ENCODE data around the gene BGLAP.
"Not testable (repeated sequence)": the region's sequence is repeated elsewhere in the genome, so short reads cannot be mapped to it uniquely, and the experiment has no call there.

The BGLAP gene

DNA sequence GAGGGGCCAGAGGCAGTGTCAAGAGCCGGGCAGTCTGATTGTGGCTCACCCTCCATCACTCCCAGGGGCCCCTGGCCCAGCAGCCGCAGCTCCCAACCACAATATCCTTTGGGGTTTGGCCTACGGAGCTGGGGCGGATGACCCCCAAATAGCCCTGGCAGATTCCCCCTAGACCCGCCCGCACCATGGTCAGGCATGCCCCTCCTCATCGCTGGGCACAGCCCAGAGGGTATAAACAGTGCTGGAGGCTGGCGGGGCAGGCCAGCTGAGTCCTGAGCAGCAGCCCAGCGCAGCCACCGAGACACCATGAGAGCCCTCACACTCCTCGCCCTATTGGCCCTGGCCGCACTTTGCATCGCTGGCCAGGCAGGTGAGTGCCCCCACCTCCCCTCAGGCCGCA, at the start of gene BGLAP:
Gene BGLAP (plus strand): TSS at position 259 of the 400 bp plus-strand sequence. CDS start 48 bp downstream, at position 307.
- DNase-seq: no peak

DNA sequence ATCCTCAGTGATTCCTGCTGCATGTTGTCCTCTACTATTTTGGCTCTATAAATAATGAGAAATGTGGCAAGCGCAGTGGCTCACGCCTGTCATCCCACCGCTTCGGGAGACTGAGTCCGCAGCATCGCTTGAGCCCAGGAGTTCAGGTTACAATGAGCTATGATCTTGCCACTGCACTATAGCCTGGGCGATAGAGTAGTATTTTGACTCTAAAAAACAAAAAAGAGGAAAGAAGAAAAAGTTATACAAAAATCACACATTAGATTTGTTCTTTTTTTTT, 48.8 kb upstream of the BGLAP start:
- DNase-seq: no peak

DNA sequence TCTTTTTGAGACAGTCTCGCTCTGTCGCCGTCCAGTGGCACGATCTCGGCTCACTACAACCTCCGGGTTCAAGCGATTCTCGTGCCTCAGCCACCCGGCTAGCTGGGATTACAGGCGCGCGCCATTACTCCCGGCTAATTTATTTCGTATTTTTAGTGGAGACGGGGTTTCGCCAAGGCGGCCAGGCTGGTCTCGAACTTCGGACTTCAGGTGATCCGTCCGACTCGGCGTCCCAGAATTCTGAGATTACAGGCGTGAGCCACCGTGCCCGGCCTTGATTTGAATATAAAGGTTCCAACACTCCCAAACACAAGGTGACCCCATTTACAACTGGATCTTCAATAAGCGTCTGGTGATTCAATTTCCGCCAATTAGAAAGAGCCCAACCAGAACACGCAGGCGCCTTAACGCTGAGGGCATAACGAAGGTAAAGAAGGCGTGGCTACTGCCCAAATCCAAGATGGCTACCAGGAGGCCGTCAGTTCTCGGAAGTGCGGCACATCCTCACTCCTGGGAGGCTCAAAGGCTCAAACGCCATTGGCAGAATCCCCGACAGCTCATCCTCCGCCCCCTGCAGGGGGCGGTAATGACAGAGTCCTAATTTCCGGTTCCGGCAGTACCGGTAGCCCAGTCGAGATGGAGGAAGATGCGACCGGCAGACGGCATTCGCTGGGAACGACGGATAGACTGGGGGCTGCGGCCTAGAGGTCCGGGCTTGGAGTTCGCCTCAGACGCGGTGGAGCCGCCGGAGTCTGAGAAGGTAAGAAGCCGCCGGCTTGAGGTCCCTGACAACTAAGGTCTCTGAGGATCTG, 48.3 kb upstream of the BGLAP start, which contains the start of gene SLC25A44:
Gene SLC25A44 (plus strand): TSS at position 617 of the 812 bp plus-strand sequence. CDS start 5,744 bp downstream, outside the sequence.
- peak; percentile 94 to 96 for DNase-seq

DNA sequence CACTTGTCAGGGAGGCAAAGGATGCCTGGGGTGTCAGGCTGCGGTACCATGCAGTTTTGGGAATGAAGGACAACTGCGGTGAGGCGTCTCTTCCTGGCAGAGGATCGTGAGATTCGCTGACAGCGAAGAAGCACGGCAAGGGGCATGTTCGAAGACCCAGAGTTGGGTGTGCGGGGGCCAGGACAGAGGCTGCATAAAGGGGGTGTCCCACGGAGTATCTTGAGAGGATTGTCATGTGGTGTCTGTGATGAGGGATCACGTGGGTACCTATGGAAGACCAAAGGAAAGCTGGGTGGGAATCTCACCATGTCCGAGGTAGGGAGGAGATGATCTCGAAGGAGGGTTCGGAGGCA, 47.7 kb upstream of the BGLAP start:
- DNase-seq: no peak

DNA sequence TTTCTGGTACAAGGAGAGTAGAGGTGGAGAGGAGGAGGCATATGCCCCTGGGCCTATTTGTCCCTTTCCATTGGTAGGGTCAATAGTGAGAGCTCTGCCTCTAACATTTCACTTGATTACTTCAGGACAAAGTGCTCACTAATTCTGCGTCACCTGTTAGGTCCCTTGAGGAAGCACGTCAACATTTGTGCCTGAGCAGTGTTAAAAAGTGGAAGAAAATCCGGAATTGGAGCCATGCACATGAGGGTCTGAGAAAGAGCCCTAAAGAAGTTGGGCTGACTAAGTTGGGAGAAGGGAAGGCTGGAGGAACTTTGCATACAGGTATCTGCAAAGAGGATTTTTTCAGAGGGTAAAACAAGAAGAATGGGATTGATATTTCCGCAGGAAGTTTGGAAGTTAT, 46.1 kb upstream of the BGLAP start:
- no peak for DNase-seq

DNA sequence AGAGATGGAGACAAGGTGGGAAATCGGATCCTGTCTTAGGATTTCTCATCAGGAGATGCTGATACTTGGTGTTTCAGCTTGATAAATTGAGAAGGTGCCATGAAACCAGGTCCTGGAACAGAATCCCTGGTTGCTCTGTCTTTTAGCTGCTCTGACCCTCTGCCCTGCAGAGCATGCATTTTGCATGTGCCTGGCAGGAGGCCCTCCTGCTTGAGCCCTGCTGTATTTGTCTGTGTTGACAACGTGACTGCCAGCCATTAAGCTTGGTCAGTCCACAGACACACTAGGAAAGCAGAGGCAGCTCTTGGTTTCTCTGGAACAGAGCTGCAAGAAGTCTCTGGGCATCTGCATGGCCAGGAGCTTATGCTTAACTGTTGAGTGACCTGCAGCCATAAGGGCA, 45.5 kb upstream of the BGLAP start:
- no peak for DNase-seq

DNA sequence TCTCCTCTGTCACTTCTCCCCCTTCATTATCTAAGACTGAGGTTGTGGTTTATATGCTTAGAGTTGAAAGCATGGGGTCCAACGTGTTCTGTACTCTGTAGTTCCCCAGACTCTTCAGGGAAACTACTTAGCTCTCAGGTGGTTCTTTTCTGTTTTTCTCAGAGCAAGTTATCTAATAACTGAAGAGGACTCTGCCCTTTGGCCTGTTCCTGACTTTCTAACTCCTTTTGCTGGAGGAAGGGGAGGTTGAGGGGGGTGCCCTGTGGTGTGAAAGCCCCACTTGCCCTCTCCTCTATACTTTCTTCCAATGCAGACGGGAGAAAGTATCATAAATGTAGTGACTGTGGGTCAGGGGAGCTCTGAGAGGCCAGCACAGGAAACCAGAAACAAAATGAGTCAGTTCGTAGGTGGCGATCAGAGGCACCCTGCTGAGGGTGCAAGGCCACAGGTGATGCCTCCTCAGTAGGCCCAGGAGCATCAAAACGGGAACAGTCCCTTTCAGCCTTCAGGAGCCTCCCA, 43.1 kb upstream of the BGLAP start:
- DNase-seq: no peak

DNA sequence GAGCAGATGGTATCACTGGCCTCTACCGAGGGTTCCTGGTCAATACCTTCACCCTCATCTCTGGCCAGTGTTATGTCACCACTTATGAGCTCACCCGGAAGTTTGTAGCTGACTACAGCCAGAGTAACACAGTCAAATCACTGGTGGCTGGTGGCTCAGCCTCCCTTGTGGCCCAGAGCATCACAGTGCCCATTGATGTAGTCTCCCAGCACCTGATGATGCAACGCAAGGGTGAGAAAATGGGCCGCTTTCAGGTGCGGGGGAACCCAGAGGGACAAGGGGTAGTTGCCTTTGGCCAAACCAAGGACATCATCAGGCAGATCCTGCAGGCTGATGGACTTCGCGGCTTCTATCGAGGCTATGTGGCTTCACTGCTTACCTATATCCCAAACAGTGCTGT, 41.9 kb upstream of the BGLAP start:
- DNase-seq: no peak

DNA sequence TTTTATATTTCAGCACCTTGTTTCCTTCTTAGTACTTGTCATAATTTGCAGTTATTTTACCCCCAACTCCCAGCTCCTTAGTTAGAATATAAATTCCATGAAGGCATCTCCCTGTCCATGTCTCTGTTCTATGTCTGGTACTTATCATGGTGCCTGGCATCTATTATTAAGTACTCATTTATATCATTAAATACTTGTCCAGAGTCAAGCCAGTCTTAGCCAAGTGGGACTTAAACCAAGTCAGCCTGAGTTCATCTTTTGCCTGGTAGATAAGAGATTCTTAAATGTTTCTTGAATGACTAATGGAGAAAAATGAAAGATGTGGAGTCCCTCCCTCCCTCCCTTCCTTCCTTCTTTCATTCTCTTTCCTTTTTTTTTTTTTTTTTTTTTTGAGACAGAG, 38.7 kb upstream of the BGLAP start:
- no peak for DNase-seq

DNA sequence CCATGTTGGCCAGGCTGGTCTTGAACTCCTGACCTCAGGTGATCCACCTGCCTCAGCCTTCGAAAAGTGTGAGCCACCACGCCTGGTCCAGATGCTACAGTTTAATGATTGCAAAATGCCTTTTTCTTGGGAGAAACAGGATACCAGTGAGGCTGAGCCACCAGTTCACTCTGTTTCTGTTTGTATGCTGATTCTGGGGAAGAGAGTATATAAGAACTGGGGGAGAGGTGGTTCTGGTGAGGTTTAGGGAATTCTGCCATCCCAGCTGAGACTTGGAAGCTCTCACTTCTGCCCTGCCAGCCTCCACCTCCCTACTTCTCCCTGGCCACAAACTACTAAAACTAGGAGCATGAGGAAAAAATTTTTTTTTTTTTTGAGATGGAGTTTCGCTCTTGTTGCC, 37.3 kb upstream of the BGLAP start:
- DNase-seq: no peak

DNA sequence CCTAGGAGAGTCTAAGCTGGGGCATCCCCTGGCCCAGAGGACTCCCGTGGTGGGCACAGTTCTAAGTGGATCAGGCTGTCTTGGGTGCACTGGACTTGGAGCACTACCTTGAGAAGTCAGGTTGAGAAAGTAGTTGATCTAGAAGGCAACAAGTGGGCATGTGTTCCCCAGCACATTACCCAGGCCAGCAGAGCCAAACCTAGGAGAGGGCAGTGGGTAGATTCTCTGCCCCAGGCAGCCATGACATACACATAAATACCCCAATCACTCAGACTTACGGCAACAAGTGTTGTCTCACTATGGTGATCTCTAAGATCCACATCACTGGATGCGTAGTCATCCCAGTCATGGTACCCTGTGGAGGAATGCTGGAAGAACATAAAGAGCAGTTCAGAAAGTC, 30.7 kb upstream of the BGLAP start:
- DNase-seq: no peak

DNA sequence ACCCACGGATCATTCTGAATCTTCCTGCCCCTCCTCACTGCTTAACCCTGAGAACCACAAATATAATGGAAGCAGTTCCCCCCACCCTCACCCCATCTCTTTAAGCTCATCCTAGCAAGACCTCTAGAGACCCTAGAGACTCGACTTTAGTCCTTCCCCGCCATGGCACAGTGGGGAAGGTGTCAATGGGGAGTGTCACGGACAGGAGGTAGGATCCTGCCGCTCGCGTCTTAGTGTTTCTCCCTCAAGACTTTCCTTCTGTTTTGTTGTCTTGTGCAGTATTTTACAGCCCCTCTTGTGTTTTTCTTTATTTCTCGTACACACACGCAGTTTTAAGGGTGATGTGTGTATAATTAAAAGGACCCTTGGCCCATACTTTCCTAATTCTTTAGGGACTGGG, 29.9 kb upstream of the BGLAP start:
- no peak for DNase-seq

DNA sequence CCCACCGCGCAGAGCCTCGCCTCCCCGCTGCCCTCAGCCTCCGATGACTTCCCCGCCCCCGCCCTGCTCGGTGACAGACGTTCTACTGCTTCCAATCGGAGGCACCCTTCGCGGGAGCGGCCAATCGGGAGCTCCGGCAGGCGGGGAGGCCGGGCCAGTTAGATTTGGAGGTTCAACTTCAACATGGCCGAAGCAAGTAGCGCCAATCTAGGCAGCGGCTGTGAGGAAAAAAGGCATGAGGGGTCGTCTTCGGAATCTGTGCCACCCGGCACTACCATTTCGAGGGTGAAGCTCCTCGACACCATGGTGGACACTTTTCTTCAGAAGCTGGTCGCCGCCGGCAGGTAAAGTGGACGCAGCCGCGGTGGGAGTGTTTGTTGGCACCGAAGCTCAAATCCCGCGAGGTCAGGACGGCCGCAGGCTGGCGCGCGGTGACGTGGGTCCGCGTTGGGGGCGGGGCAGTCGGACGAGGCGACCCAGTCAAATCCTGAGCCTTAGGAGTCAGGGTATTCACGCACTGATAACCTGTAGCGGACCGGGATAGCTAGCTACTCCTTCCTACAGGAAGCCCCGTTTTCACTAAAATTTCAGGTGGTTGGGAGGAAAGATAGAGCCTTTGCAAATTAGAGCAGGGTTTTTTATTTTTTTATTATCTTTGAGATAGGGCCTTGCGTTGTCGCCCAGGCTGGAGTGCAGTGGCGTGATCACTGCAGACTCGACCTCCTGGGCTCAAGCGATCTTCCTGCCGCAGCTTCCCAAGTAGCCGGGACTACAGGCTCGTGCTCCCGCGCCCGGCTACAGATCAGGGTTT, 28.9 kb upstream of the BGLAP start, which contains the start of gene PMF1:
Gene PMF1 (plus strand): TSS at position 175 of the 811 bp plus-strand sequence. CDS start 9 bp downstream, at position 184.
- peak; percentile 94 to 97 for DNase-seq

DNA sequence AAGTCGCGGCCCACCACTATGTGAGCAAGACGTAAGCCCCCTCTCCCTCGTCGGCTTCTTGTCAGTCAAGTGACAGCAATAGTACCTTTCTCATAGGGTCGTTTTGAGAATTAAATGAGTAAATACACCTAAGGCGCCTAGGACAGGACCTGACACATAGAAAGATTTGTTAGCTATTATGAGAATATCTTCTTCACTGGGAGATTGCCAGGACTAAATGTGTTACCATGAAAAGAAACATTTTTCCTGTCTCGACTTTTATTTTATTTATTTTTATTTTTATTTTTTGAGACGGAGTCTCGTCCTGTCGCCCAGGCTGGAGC, 28.4 kb upstream of the BGLAP start:
- DNase-seq: no peak

DNA sequence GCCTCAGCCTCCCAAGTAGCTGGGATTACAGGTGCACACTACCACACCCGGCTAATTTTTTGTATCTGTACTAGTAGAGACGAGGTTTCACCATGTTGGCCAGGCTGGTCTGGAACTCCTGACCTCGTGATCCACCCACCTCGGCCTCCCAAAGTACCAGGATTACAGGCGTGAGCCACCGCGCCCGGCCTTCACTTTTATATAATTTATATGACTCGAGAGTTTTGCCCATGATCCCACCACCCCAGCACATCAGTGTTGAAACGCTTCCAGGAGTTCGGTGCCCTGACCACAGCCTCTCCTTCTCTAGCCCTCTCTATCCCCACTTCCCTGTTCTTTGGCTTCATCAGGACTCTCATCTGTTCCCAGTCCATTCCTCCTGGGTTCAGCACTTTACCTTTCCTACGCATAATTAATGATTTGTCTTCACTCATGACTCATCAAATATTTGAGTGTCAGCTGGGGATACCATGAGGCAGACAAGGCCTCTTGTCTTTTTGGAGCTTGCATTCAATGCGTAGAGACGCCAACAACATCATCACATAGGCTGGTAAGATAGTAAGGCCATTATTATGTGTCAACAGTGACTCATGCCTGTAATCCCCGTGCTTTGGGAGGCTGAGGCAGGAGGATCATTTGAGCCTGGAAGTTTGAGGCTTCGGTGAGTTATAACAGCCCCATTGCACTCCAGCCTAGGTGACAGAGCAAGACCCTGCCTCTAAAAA, 27.8 kb upstream of the BGLAP start:
- peak in 1 of 2 donors; percentile 44 for DNase-seq

DNA sequence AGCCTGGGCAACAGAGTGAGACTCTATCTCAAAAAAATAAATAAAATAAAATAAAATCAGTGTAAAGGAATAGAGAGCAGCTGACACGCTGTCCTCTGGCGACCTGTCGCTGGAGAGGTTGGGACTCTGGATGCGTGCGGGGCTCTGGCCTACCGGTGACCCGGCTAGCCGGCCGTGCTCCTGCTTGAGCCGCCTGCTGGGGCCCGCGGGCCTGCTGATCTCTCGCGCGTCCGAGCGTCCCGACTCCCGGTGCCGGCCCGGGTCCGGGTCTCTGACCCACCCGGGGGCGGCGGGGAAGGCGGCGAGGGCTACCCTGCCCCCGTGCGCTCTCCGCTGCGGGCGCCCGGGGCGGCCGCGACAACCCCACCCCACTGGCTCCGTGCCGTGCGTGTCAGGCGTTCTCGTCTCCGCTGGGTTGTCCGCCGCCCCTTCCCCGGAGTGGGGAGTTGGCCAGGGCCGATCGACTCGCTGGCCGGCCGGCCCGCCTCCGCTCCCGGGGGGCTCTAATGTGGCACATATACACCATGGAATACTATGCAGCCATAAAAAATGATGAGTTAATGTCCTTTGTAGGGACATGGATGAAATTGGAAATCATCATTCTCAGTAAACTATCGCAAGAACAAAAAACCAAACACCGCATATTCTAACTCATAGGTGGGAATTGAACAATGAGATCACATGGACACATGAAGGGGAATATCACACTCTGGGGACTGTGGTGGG, 25.5 kb upstream of the BGLAP start:
- not testable (repeated sequence) for DNase-seq

DNA sequence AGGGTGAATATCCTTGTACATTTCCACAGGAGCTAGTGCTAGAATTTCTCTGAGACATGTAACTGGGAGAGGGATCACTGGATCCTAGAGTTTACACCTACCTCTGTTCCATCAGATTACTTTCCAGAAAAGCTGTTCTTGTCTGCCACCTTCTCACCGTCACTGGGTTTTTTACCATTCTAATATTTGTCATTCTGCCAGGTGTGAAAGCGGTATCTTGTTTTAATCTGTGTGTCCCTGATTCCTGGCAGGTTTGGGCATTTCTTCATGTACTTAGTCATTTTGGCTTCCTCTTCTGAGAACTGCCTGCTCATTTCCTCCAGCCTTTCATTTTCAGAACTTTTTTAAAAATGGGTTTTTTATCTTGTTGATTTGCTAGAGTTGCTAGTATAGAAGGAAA, 24.1 kb upstream of the BGLAP start:
- peak; percentile 50 to 55 for DNase-seq

DNA sequence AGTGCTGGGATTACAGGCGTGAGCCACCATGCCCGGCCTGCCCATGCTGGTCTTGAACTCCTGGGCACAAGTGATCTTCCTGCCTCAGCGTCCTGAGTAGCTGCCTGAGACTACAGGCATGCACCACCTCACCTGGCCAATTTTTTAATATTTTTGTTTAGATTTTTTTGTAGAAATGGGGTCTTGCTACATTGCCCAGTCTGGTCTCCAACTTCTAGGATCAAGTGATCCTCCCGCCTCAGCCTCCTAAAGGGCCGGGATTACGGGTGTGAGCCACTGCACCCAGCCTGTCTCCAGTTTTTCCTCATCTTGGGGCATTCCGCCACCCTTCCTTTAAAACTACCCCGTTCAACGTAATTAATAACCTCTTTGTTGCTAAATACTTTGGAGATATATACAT, 21.8 kb upstream of the BGLAP start:
- DNase-seq: no peak

DNA sequence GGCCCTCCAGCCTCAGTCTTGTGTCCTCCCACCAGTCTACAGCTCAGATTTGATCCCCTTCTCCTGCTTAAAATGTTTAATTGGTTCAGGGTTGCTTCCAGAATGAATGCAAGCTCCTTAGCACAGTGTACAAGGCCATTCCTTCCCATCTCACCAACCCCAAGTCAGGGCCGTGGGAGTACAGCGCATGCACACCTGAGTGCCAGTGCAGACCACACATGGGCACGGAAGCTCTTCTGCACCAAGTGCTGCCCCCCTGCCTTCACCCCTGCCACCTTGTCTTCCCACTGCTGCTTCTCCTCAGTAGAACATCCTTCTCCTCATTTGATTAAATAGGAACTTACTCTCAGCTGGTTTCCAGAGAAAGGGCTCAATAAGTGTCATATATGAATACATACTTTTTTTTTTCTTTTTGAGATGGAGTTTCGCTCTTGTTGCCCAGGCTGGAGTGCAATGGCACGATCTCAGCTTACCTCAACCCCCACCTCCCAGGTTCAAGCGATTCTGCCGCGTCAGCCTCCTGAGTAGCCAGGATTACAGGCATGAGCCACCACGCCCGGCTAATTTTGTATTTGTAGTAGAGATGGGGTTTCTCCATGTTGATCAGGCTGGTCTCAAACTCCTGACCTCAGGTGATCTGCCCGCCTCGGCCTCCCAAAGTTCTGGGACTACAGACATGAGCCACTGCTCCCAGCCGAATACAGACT, 19.8 kb upstream of the BGLAP start:
- no peak for DNase-seq

DNA sequence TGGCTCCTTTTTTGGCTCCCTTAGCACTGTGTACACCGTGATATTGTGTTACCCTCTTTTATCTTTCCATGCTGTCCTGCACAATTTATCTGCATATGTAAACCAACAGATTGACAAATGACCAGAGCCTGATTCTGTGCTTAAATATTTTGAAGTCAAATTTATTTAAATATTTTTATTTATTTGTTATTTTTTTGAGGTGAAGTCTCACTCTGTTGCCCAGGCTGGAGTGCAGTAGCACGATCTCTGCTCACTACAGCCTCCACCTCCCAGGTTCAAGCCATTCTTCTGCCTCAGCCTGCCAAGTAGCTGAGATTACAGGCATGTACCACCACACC, 16.3 kb upstream of the BGLAP start:
- DNase-seq: no peak

DNA sequence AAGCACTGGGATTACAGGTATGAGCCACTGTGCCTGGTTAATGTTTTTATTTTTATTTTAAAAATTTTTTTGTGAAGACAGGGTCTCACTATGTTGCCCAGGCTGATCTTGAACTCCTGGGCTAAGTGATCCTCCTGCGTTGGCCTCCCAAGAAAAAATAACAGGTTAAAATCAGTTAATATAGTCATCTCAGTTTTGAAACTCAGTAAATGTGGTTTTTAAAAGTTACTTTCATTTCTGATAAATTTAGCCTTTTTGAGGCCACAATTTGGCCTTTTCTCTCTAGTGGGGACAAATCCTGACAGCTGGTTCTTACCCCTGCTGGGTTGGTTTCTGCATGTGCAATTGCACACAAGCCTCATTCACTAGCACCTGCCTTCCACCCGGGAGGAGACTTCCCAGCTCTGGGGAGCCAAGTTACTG, 15.9 kb upstream of the BGLAP start:
- no peak for DNase-seq

DNA sequence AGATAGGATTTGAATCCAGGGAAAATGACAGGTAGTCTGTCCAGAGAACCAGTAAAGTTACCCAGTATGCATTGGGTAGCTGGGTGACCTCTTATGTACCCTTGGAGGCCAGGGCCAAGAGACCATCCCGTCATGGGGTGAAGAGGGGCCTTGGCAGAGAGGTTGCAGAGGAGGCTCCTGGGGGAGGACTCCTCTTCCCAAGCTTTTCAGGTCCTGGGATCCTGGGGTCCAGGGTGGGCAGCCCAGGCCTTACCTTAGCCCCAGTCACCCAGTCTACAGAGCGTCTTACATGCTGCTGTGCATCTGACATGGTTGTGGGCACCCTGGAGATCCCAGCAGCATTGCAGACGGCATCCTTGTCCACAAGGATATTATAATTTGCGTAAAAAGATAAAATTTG, 15.2 kb upstream of the BGLAP start:
- no peak for DNase-seq
